Measurements from ENCODE around the gene LYPD8.

DNA sequence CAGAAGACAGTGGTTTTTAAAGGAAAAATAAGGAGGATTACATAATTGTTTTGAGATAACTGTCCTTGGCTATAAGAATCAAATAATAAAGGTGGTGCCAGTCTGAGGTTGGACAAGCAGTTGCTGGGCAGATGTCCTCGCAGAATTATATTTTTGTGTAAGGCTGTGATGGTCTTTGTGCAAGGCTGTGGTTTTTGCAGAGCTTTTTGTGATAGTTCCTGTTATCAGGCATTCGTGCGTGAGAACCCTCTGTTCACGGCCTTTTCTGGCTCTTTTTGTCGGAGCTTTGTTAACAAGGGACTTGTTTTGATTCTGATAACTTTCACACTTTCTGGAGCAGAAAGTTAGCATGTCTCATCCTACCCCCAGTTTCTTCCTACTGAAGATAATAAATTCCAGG, 36.8 kb upstream of the LYPD8 start:
- TF ChIP-seq, protein P1, sequence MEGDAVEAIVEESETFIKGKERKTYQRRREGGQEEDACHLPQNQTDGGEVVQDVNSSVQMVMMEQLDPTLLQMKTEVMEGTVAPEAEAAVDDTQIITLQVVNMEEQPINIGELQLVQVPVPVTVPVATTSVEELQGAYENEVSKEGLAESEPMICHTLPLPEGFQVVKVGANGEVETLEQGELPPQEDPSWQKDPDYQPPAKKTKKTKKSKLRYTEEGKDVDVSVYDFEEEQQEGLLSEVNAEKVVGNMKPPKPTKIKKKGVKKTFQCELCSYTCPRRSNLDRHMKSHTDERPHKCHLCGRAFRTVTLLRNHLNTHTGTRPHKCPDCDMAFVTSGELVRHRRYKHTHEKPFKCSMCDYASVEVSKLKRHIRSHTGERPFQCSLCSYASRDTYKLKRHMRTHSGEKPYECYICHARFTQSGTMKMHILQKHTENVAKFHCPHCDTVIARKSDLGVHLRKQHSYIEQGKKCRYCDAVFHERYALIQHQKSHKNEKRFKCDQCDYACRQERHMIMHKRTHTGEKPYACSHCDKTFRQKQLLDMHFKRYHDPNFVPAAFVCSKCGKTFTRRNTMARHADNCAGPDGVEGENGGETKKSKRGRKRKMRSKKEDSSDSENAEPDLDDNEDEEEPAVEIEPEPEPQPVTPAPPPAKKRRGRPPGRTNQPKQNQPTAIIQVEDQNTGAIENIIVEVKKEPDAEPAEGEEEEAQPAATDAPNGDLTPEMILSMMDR (IDR thresholded peaks at IDR 0.05; ENCODE audit: low read depth, low read length, poor library complexity, severe bottlenecking), result no peak
- TF ChIP-seq EZH2phosphoT487 (IDR thresholded peaks at IDR 0.05; ENCODE audit: borderline replicate concordance, low read length), result no peak

Data from DOHH2 (cell line).